ENCODE measurements around the gene FBLN2.
"Not testable (repeated sequence)": the region's sequence is repeated elsewhere in the genome, so short reads cannot be mapped to it uniquely, and the experiment has no call there.

The FBLN2 gene

GRCh38 chr3:13520326-13520880 lies 28.5 kb upstream of the FBLN2 start:
- DNase-seq (ENCODE audit: low read depth): no peak
- TF ChIP-seq MAX (IDR thresholded peaks at IDR 0.05; ENCODE audit: low read depth, low read length) (no peak), MYC (IDR thresholded peaks at IDR 0.05; ENCODE audit: low read depth, low read length) (no peak), CTCF (IDR thresholded peaks at IDR 0.05; ENCODE audit: low read depth, low read length) (no peak), POLR2A (IDR thresholded peaks at IDR 0.05; ENCODE audit: extremely low read depth, insufficient read length) (no peak)
- H3K4me3 ChIP-seq (ENCODE audit: low read depth, low read length): no peak overlapping the region

DNA sequence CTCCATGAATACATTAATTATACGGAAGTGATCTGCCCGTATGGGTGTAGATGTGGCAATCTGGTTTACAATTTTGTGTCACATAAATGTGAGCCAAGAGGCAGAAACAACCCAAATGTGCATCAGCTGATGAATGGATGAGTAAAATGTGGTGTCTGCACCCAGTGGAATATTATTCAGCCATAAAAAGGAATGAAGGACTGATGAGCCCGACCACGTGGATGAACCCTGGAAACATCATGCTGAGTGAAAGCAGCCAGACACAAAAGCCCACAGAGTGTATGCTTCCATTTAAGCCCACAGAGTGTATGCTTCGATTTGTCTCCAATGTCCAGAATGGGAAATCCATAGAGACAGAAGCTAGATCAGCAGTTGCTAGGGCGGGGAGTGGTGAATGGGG lies 27.6 kb upstream of the FBLN2 start:
- no peak for DNase-seq (ENCODE audit: low read depth)
- H3K4me3 ChIP-seq (ENCODE audit: low read depth, low read length): no peak overlapping the region
- TF ChIP-seq MYC (IDR thresholded peaks at IDR 0.05; ENCODE audit: low read depth, low read length) (no peak), CTCF (IDR thresholded peaks at IDR 0.05; ENCODE audit: low read depth, low read length) (no peak), MAX (IDR thresholded peaks at IDR 0.05; ENCODE audit: low read depth, low read length) (no peak)

DNA sequence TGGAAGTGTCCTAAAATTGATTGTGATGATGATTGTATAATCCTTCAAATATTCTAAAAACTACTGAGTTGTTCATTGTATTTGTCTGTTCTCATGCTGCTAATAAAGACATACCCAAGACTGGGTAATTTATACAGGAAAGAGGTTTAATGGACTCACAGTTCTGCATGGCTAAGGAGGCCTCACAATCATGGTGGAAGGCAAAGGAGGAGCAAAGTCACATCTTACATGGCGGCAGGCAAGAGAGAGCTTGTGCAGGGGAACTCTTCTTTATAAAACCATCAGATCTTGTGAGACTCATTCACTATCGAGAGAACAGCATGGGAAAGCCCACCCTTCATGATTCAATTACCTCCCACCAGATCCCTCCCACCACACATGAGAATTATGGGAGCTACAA lies 27.2 kb upstream of the FBLN2 start:
- not testable (repeated sequence) for DNase-seq (ENCODE audit: low read depth); H3K4me3 ChIP-seq (ENCODE audit: low read depth, low read length)

DNA sequence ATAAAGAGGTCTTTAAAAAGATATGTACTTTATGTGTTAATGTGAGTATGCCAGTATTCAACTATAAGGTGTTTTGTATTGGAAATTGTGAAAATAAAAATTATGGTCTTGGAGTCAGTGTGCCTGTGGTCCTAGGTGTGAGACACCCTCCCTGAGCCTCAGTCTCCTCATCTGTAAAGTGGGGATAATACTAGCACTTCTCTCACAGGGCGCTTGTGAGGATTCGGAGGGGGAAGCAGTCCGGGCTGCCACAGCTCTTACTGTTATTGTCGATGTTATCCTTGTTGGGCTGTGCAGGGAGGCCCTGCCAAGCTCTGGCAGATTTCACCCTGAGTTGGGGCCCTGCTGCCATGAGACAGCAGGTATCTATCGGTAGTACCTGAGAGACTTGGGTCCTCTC lies 26.7 kb upstream of the FBLN2 start:
- no peak overlapping the region for H3K4me3 ChIP-seq (ENCODE audit: low read depth, low read length)
- no peak for TF ChIP-seq CTCF (IDR thresholded peaks at IDR 0.05; ENCODE audit: low read depth, low read length)
- no peak for TF ChIP-seq MAX (IDR thresholded peaks at IDR 0.05; ENCODE audit: low read depth, low read length)
- TF ChIP-seq MYC (IDR thresholded peaks at IDR 0.05; ENCODE audit: low read depth, low read length): no peak
- TF ChIP-seq POLR2A (IDR thresholded peaks at IDR 0.05; ENCODE audit: extremely low read depth, insufficient read length): no peak
- no peak for DNase-seq (ENCODE audit: low read depth)

DNA sequence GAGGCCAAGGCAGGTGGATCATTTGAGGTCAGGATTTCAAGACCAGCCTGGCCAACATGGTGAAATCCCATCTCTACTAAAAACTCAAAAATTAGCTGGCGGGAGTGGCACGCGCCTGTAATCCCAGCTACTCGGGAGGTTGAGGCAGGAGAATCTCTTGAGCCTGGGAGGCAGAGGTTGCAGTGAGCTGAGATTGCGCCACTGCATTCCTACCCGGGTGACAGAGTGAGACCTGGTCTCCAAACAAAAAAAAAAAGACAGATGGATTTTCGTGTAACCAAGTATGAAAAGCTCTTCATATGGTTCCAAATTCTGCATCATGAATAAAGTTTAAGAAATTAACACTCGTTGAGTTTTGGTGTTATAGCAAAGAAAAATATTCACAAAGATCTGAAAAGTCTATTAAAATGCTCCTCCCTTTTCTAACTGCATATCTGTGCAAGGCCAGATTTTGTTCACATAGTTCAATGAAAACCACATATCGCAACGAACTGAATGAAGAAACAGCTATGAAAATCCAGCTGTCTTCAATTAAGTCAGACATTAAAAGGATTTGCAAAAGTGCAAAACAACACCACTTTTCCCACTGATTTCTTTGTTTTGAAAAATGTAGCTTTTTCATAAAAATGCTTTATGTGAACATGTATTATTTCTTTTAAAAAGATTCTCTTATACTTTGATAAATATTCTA lies 23.8 kb upstream of the FBLN2 start:
- no peak for DNase-seq (ENCODE audit: low read depth)
- TF ChIP-seq MYC (IDR thresholded peaks at IDR 0.05; ENCODE audit: low read depth, low read length) (no peak), MAX (IDR thresholded peaks at IDR 0.05; ENCODE audit: low read depth, low read length) (no peak), POLR2A (IDR thresholded peaks at IDR 0.05; ENCODE audit: extremely low read depth, insufficient read length) (no peak), CTCF (IDR thresholded peaks at IDR 0.05; ENCODE audit: low read depth, low read length) (no peak)
- H3K4me3 ChIP-seq (ENCODE audit: low read depth, low read length): no peak overlapping the region

DNA sequence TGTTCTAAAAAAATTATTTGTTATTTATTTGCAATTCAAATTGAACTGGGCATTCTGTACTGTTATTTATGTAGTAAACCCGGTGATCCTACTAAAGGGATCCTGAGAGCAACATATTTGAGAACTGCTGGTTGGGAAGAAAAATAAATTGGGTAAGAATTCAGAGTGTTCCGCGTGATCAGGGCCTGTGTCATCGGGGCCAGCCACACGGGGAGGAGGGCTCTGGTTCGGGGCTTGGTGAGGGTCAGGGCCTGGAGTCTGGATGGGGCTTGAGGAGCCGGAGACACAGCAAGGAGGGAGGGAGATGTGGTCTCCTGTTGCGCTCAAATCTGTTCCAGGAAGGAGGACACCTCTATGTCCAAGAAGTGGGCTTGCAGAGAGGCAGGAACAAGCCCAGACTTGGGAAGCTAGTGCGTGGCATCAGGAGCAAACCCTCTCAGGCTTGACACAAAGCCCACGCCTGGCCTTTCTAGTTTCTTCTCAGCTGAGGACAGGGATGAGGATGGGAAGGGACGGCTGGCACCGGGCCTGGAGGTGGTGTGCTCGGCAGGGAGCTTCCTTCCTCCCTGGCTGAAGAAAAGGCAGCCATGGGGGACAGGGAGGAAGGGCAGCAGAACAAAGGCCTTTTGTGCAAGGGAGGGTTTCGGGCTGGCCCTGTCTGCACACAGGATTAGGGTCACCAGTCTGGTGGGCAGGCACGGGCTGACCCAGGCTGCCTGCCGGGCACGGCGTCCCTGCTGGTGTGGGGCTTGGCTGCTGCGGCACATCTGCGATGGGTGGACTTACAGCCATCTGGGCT lies 22.9 kb upstream of the FBLN2 start:
- H3K4me3 ChIP-seq (ENCODE audit: low read depth, low read length): no peak overlapping the region
- no peak for DNase-seq (ENCODE audit: low read depth)
- TF ChIP-seq MYC (IDR thresholded peaks at IDR 0.05; ENCODE audit: low read depth, low read length) (no peak), POLR2A (IDR thresholded peaks at IDR 0.05; ENCODE audit: extremely low read depth, insufficient read length) (no peak), CTCF (IDR thresholded peaks at IDR 0.05; ENCODE audit: low read depth, low read length) (no peak)
